SK-N-SH treated with all-trans-retinoic acid at 6 μM for 48 hours (cell line): ENCODE measurements around the gene LY86.

Experiments
- ATAC-seq: fragments of 200-7000 bp; cut with Tn5 transposase; 3 replicates; pipeline ENCODE4 v1.9.1; 2020; ENCODE audit warnings: mild to moderate bottlenecking, moderate library complexity
- ARNTL ChIP-seq: fragments of 450-650 bp; formaldehyde crosslinking; IDR thresholded peaks from 2 replicates; pipeline ENCODE4 v1.5.0; 2020; ENCODE audit warnings: low read depth, mild to moderate bottlenecking, moderate library complexity, borderline replicate concordance
- BACH2 ChIP-seq: fragments of 250-450 bp; sonication (Bioruptor Pico); IDR thresholded peaks from 2 replicates; pipeline ENCODE4 v1.9.0; 2021; ENCODE audit warnings: mild to moderate bottlenecking, borderline replicate concordance
- CSDC2 ChIP-seq: fragments of 250-450 bp; sonication (Bioruptor Pico); IDR thresholded peaks from 2 replicates; pipeline ENCODE4 v1.5.0; 2020; ENCODE audit warnings: mild to moderate bottlenecking, moderate library complexity
- ESRRG ChIP-seq: fragments of 250-450 bp; sonication (Bioruptor Pico); IDR thresholded peaks from 2 replicates; pipeline ENCODE4 v1.6.1; 2021; ENCODE audit warnings: mild to moderate bottlenecking
- GLIS3 ChIP-seq: fragments of 250-450 bp; sonication (Bioruptor Pico); IDR thresholded peaks from 2 replicates; pipeline ENCODE4 v1.5.0; 2020; ENCODE audit warnings: mild to moderate bottlenecking, moderate library complexity
- ISL1 ChIP-seq: fragments of 250-450 bp; sonication (Bioruptor Pico); IDR thresholded peaks from 2 replicates; pipeline ENCODE4 v2.1.2; 2022; ENCODE audit warnings: mild to moderate bottlenecking, moderate library complexity
- OSR1 ChIP-seq: fragments of 250-450 bp; sonication (Bioruptor Pico); IDR thresholded peaks from 2 replicates; pipeline ENCODE4 v1.8.0; 2022; ENCODE audit warnings: moderate library complexity, mild to moderate bottlenecking, inconsistent platforms
- PATZ1 ChIP-seq: fragments of 250-450 bp; sonication (Bioruptor Pico); IDR thresholded peaks from 2 replicates; pipeline ENCODE4 v1.8.0; 2020; ENCODE audit warnings: mild to moderate bottlenecking, moderate library complexity, borderline replicate concordance
- POU6F1 ChIP-seq: fragments of 250-450 bp; sonication (Bioruptor Pico); IDR thresholded peaks from 2 replicates; pipeline ENCODE4 v1.8.0; 2021; ENCODE audit warnings: low read depth, mild to moderate bottlenecking, moderate library complexity, borderline replicate concordance
- PPARA ChIP-seq: fragments of 250-450 bp; sonication (Bioruptor Pico); IDR thresholded peaks from 2 replicates; pipeline ENCODE4 v1.5.0; 2020; ENCODE audit warnings: mild to moderate bottlenecking, borderline replicate concordance
- SNAI2 ChIP-seq: fragments of 250-450 bp; sonication (Bioruptor Pico); IDR thresholded peaks from 2 replicates; pipeline ENCODE4 v1.5.0; 2020; ENCODE audit warnings: mild to moderate bottlenecking, moderate library complexity
- TCF4 ChIP-seq: fragments of 250-450 bp; sonication (Bioruptor Pico); IDR thresholded peaks from 2 replicates; pipeline ENCODE4 v1.8.0; 2021; ENCODE audit warnings: mild to moderate bottlenecking, moderate library complexity, borderline replicate concordance
- TSHZ2 ChIP-seq: fragments of 250-450 bp; sonication (Bioruptor Pico); IDR thresholded peaks from 2 replicates; pipeline ENCODE4 v1.5.0; 2020; ENCODE audit warnings: mild to moderate bottlenecking, moderate library complexity
- ZFP30 ChIP-seq: fragments of 450-650 bp; formaldehyde crosslinking; IDR thresholded peaks from 2 replicates; pipeline ENCODE4 v1.5.0; 2022; ENCODE audit warnings: mild to moderate bottlenecking, moderate library complexity
- ZNF565 ChIP-seq: fragments of 450-650 bp; formaldehyde crosslinking; conservative IDR thresholded peaks from 2 replicates; pipeline ENCODE4 v1.5.0; 2020; ENCODE audit warnings: low read depth, mild to moderate bottlenecking, moderate library complexity
- ZNF70 ChIP-seq: fragments of 450-650 bp; formaldehyde crosslinking; IDR thresholded peaks from 2 replicates; pipeline ENCODE4 v1.5.0; 2020; ENCODE audit warnings: mild to moderate bottlenecking, moderate library complexity
- TF ChIP-seq, protein P1 (sequence below): fragments of 250-450 bp; sonication (Bioruptor Pico); IDR thresholded peaks from 2 replicates; pipeline ENCODE4 v1.5.1; 2020; ENCODE audit warnings: low read depth, mild to moderate bottlenecking, moderate library complexity
- TF ChIP-seq, protein P2 (sequence below): fragments of 250-450 bp; sonication (Bioruptor Pico); IDR thresholded peaks from 2 replicates; pipeline ENCODE4 v1.5.1; 2021; ENCODE audit warnings: mild to moderate bottlenecking, moderate library complexity

Gene LY86

DNA sequence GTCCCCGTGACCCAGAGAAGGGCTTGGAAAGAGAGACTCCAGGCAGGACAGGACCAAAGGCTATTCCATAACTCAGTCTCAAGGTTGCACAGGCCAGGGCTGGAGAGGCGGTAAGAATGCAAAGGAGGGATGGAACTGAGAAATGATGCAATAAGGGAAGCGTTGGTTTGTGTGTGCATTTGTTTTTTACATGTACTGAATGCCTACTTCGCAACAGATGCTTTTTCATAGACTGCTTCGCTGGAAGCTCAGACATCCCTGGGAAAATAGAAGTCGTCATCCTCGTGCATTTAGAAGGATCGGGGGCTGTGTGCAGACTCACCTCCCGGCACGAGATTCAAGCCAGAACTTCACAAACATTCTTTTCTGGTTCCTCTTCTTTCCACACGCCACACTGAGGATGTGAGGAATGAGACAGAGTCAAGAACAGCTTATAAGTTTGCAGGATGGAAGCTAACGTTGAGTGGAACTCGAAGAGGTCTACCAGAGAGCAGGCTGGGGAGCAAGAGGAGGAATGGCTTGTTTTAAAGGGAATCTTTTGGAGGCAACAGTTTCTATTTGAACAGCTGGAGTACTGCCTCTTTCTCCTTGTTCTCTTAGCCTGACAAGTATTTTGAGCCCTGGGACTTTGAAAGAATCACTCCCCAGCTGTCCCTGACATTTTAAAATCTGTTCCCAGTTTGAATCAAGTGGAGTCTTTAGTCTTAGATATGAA, 19.3 kb upstream of the LY86 start:
- ATAC-seq, result no peak
- TF ChIP-seq ZFP30 (no peak), GLIS3 (no peak), PPARA (CRISPR knock-in tag) (no peak), CSDC2 (CRISPR knock-in tag) (no peak), ISL1 (CRISPR knock-in tag) (no peak), PATZ1 (CRISPR knock-in tag) (no peak), ESRRG (no peak), BACH2 (CRISPR knock-in tag) (no peak), ZNF70 (CRISPR knock-in tag) (no peak), SNAI2 (no peak), POU6F1 (no peak)
- TF ChIP-seq, all 23 proteins: peak for 0

- TF ChIP-seq SNAI2, result no peak
- TF ChIP-seq OSR1 (CRISPR knock-in tag), result no peak
- TF ChIP-seq, protein P1, sequence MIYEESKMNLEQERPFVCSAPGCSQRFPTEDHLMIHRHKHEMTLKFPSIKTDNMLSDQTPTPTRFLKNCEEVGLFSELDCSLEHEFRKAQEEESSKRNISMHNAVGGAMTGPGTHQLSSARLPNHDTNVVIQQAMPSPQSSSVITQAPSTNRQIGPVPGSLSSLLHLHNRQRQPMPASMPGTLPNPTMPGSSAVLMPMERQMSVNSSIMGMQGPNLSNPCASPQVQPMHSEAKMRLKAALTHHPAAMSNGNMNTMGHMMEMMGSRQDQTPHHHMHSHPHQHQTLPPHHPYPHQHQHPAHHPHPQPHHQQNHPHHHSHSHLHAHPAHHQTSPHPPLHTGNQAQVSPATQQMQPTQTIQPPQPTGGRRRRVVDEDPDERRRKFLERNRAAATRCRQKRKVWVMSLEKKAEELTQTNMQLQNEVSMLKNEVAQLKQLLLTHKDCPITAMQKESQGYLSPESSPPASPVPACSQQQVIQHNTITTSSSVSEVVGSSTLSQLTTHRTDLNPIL (CRISPR knock-in tag), result no peak
- no peak for TF ChIP-seq TCF4 (CRISPR knock-in tag)
- no peak for TF ChIP-seq ZNF565 (CRISPR knock-in tag)
- TF ChIP-seq PPARA (CRISPR knock-in tag), result no peak
- no peak for TF ChIP-seq ISL1 (CRISPR knock-in tag)
- TF ChIP-seq ZFP30, result no peak
- no peak for TF ChIP-seq ESRRG
- ATAC-seq, result no peak
These were observed 18.7 kb upstream of the LY86 start for GRCh38 chr6:6569811-6570164.

GRCh38 chr6:6570929-6571671, 17.4 kb upstream of the LY86 start:
- no peak for TF ChIP-seq ARNTL (CRISPR knock-in tag)
- TF ChIP-seq ESRRG, result no peak
- TF ChIP-seq, protein P2, sequence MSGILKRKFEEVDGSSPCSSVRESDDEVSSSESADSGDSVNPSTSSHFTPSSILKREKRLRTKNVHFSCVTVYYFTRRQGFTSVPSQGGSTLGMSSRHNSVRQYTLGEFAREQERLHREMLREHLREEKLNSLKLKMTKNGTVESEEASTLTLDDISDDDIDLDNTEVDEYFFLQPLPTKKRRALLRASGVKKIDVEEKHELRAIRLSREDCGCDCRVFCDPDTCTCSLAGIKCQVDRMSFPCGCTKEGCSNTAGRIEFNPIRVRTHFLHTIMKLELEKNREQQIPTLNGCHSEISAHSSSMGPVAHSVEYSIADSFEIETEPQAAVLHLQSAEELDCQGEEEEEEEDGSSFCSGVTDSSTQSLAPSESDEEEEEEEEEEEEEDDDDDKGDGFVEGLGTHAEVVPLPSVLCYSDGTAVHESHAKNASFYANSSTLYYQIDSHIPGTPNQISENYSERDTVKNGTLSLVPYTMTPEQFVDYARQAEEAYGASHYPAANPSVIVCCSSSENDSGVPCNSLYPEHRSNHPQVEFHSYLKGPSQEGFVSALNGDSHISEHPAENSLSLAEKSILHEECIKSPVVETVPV (CRISPR knock-in tag), result no peak
- no peak for TF ChIP-seq POU6F1
- no peak for TF ChIP-seq TSHZ2 (CRISPR knock-in tag)
- TF ChIP-seq SNAI2, result no peak
- TF ChIP-seq OSR1 (CRISPR knock-in tag), result no peak
- no peak for ATAC-seq
